GM11168 (cell line): Measurements from ENCODE around the gene OR5AC2.

Source experiments
- in situ Hi-C: fragments of 300-500 bp; cut with MboI; formaldehyde crosslinking; loops from one replicate; pipeline ENCODE4 v1.12.0; 2022; ENCODE audit warnings: low sequenced_read_pairs; ENCODE audit not compliant: unreplicated experiment

OR5AC2 gene

GRCh38 chr3:98130421-98130820 lies 43.4 kb downstream of the OR5AC2 start, which contains the start of gene OR5H1:
Gene OR5H1, plus strand, starts transcription at chr3:98130721. Its CDS starts 1,977 bp downstream, at chr3:98132698.
- in situ Hi-C loops: no loop called here

- in situ Hi-C loops: no loop called here
Measured at GRCh38 chr3:98136631-98137030, 49.7 kb downstream of the OR5AC2 start.
